Measurements from ENCODE around the gene RNF44.

Gene RNF44

DNA sequence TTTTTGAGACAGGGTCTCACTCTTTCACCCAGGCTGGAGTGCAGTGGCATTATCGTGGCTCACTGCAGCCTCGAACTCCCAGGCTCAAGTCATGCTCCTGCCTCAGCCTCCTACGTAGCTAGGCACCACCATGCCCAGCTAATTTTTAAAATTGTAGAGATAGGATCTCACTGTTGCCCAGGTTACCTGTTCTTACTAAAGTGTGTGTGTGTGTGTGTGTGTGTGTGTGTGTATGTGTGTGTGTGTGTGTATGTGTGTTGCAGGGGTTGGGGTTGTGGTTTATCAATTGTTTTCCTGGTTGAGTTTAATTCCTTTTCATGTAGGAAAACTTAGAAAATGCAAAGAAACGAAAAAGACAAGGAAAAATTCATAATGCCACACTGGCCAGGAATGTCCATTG is 21.8 kb downstream of the RNF44 start:
- no peak overlapping the region for H2AFZ ChIP-seq (ENCODE audit: low read depth, low read length)
- H3K27me3 ChIP-seq (ENCODE audit: insufficient read depth, low read length) = no peaks in the 10 kb centered on the region
- no peak overlapping the region for H3K4me3 ChIP-seq (ENCODE audit: low read length)
- no peaks in the 10 kb centered on the region for H3K4me1 ChIP-seq (ENCODE audit: insufficient read depth, low read length)
- H3K9me3 ChIP-seq (ENCODE audit: low read length) = no peaks in the 10 kb centered on the region
- H3K36me3 ChIP-seq (ENCODE audit: insufficient read depth, low read length) = no peaks in the 10 kb centered on the region

DNA sequence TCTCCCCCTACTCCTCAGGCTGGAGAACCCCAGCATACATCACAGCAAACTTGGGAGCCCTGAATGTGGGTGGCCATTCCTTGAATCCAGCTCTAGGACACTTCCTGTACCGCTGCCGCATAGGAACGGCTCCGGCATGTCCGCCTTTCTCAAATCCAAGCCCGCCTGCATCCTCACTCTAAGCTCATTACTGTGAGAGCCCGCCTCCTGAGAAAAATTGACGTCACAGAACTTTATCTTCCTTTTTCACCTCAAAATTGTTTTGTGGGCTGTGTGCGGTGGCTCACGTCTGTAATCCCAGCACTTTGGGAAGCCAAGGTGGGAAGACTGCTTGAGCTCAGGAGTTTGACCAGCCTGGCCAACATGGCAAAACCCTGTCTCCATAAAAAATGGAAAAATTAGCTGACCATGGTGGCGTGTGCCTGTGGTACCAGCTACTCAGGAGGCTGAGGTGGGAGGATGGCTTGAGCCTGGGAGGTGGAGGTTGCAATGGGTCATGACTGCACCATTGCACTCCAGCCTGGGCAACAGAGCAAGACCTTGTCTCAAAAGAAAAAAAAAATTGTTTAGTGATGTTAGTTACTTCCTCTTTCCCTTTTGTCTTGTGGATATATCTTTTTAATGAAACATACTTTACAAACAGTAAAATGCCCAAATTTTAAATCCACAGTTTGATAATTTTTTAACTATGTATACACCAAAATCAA is 22.8 kb downstream of the RNF44 start:
- H2AFZ ChIP-seq (ENCODE audit: low read depth, low read length) = no peak overlapping the region
- H3K4me3 ChIP-seq (ENCODE audit: low read length) = no peak overlapping the region
- H3K4me1 ChIP-seq (ENCODE audit: insufficient read depth, low read length) = no peaks in the 10 kb centered on the region
- H3K27me3 ChIP-seq (ENCODE audit: insufficient read depth, low read length) = no peaks in the 10 kb centered on the region
- no peaks in the 10 kb centered on the region for H3K9me3 ChIP-seq (ENCODE audit: low read length)
- peaks cover 6% of the 10 kb centered on the region for H3K36me3 ChIP-seq (ENCODE audit: insufficient read depth, low read length)

DNA sequence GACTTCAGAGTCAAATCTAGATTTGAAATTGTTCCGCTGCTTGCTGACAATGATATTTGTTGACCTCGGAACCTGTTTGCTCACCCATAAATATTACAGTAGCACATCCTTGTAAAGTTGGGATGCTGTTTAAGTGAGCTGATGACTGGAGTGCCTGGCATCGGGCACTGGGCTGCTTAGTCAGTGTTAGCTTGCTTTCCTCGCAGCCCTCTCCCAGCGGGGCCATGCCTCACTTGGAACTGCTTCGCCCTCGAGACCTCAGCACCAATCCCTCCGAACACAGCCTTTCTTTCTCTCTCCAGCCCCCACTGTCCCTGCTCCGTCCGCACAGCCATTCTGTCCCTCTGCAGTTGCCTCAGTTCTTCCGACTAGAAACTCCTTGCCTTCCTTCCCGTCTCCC is 23.4 kb downstream of the RNF44 start:
- Histone ChIP-seq H3K36me3 (ENCODE audit: insufficient read depth, low read length) (peaks cover 11% of the 10 kb centered on the region), H3K9me3 (ENCODE audit: low read length) (no peaks in the 10 kb centered on the region), H3K4me3 (ENCODE audit: low read length) (no peak overlapping the region), H3K27me3 (ENCODE audit: insufficient read depth, low read length) (no peaks in the 10 kb centered on the region), H3K4me1 (ENCODE audit: insufficient read depth, low read length) (no peaks in the 10 kb centered on the region), H2AFZ (ENCODE audit: low read depth, low read length) (no peak overlapping the region)

DNA sequence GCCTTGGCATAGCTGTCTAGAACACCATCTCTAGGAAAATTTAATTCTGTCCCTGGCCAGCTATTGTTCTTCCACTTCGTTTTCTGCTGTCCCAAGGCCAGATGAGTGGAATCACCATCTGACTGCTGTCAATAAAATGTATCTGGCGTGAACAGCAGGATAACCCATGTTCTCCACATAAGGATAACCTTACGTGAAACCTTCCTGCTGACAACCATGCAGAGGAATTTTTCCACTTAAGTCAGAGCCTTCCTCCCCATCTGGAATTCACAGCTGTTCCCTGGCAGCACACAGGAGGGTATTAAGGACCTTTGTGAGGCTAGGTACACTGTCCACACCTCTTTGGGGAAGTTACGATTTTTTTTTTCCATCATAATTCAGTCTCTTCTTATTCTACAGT is 28.6 kb downstream of the RNF44 start:
- Histone ChIP-seq H3K36me3 (ENCODE audit: insufficient read depth, low read length) (peaks cover 53% of the 10 kb centered on the region), H2AFZ (ENCODE audit: low read depth, low read length) (no peak overlapping the region)

DNA sequence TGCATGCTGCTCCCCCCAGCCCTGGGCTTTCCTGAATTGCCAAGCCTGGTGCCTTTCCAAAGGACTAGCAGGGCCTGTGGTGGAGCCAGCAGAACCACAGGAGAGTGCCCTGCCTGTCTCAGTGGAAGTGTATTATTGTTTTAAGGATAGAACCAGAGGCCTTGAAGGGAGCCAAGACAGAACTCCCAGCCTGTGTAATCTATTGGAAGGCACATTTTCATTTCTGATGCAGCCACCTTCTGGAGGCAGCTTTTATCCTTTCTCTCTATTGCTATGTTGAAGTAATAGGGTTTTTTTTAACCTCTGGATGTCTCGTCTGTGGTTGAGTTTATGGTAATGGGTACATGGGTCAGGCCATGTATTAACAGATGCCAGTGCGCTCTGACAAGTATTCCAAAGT is 29.3 kb downstream of the RNF44 start:
- no peak overlapping the region for H3K4me3 ChIP-seq (ENCODE audit: low read length)
- peaks cover 56% of the 10 kb centered on the region for H3K36me3 ChIP-seq (ENCODE audit: insufficient read depth, low read length)
- H3K27me3 ChIP-seq (ENCODE audit: insufficient read depth, low read length) = no peaks in the 10 kb centered on the region
- no peak overlapping the region for H2AFZ ChIP-seq (ENCODE audit: low read depth, low read length)
- H3K4me1 ChIP-seq (ENCODE audit: insufficient read depth, low read length) = peaks cover 3% of the 10 kb centered on the region
- peaks cover 2% of the 10 kb centered on the region for H3K9me3 ChIP-seq (ENCODE audit: low read length)

More for the DNA sequence above, 28.6 kb downstream of the RNF44 start:
- peaks cover 3% of the 10 kb centered on the region for H3K4me1 ChIP-seq (ENCODE audit: insufficient read depth, low read length)
- no peak overlapping the region for H3K4me3 ChIP-seq (ENCODE audit: low read length)
- H3K9me3 ChIP-seq (ENCODE audit: low read length) = peaks cover 2% of the 10 kb centered on the region
- H3K27me3 ChIP-seq (ENCODE audit: insufficient read depth, low read length) = no peaks in the 10 kb centered on the region

DNA sequence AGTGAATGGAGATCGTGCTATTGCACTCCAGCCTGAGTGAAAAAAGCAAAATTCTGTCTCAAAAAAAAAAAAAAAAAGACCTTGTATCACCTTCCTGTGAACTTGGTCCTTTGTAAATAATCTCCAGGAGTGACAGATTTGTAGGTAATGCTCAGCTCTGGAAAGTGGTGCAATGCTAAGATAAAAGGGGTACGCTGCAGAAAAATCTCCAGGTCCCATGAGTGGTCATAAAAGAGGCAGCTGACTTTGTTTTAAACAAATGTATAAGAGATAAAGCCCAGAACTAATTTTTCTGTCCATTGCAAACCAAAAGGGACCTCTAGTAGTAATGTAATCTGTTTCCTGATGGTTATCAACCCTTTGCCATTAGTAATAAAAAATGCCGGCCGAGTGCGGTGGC is 33.7 kb downstream of the RNF44 start:
- H2AFZ ChIP-seq (ENCODE audit: low read depth, low read length) = no peak overlapping the region
- H3K4me3 ChIP-seq (ENCODE audit: low read length) = no peak overlapping the region

DNA sequence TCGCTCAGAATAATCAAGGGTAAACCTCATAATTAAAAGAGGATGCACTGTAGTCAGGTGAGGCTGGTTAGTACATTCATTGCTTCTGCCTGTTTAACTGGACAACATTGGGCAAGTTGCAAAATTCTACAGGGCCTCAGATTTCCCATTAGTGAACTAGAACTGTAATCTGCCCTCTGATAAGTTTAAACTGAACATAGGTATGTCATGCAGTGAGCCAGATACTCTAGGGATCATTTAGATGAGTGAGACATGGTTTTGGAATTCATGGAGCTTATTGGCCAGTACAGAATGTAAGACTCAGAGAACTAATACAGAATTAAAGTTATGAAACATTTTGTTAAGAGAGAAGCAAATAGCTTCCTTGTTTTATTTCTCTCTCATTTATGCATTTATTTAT is 35.9 kb downstream of the RNF44 start:
- H3K4me3 ChIP-seq (ENCODE audit: low read length) = no peak overlapping the region
- no peaks in the 10 kb centered on the region for H3K4me1 ChIP-seq (ENCODE audit: insufficient read depth, low read length)
- peaks cover 70% of the 10 kb centered on the region for H3K36me3 ChIP-seq (ENCODE audit: insufficient read depth, low read length)
- H2AFZ ChIP-seq (ENCODE audit: low read depth, low read length) = no peak overlapping the region
- H3K27me3 ChIP-seq (ENCODE audit: insufficient read depth, low read length) = no peaks in the 10 kb centered on the region
- peaks cover 2% of the 10 kb centered on the region for H3K9me3 ChIP-seq (ENCODE audit: low read length)

More for the DNA sequence above, 33.7 kb downstream of the RNF44 start:
- Histone ChIP-seq H3K36me3 (ENCODE audit: insufficient read depth, low read length) (peaks cover 75% of the 10 kb centered on the region), H3K9me3 (ENCODE audit: low read length) (peaks cover 2% of the 10 kb centered on the region), H3K27me3 (ENCODE audit: insufficient read depth, low read length) (no peaks in the 10 kb centered on the region), H3K4me1 (ENCODE audit: insufficient read depth, low read length) (peaks cover 3% of the 10 kb centered on the region)

DNA sequence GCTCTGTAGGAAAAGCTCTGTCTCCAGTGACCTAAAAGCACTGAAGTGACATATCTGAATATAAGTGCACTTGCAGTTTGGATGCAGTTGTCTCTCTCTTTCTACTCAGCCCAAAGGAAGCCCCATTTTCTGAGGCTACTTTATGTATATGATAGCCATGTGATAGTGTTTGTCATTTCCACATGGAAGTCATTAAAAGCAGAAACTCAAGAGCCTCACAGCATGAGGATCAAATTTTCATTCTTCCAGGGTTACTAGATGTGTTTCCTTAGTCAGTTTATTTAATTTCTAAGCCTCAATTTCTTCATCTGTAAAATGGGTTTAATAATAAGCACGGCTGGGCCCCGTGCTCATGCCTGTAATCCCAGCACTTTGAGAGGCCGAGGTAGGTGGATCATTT is 36.7 kb downstream of the RNF44 start:
- Histone ChIP-seq H3K27me3 (ENCODE audit: insufficient read depth, low read length) (no peaks in the 10 kb centered on the region), H3K9me3 (ENCODE audit: low read length) (peaks cover 2% of the 10 kb centered on the region), H3K4me1 (ENCODE audit: insufficient read depth, low read length) (no peaks in the 10 kb centered on the region), H3K4me3 (ENCODE audit: low read length) (no peak overlapping the region), H3K36me3 (ENCODE audit: insufficient read depth, low read length) (peaks cover 75% of the 10 kb centered on the region), H2AFZ (ENCODE audit: low read depth, low read length) (no peak overlapping the region)

DNA sequence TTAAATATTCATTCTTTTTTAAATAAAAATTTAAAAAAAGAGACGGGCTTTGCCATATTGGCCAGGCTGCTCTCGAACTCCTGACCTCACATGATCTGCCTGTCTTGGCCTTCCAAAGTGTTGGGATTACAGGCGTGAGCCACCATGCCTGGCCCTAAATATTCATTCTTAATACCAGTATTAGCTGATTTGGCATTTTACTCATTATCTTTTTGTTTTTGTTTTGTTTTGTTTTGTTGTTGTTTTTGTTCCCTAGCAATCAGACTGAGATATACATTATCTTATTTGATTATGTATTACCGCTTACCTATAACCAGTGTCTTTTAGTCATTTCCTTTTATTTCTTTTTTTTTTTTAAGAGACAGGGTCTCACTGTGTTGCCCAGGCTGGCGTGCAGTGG is 37.9 kb downstream of the RNF44 start:
- Histone ChIP-seq H3K9me3 (ENCODE audit: low read length) (no peaks in the 10 kb centered on the region), H2AFZ (ENCODE audit: low read depth, low read length) (no peak overlapping the region), H3K36me3 (ENCODE audit: insufficient read depth, low read length) (peaks cover 76% of the 10 kb centered on the region), H3K4me3 (ENCODE audit: low read length) (no peak overlapping the region), H3K27me3 (ENCODE audit: insufficient read depth, low read length) (no peaks in the 10 kb centered on the region), H3K4me1 (ENCODE audit: insufficient read depth, low read length) (no peaks in the 10 kb centered on the region)

DNA sequence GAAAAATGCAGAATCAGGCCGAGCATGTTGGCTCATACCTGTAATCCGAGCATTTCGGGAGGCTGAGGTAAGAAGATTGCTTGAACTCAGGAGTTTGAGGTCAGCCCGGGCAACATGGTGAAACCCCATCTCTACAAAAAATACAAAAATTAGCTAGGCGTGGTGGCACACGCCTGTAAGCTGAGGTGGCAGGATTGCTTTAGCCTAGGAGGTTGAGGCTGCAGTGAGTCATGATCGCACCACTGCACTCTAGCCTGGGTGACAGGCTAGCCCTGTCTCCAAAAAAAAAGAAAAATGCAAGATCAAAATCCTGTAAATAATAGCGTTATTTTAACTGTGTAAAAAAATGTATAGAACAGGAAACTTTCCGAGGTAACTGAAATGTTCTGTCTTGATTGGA is 39.4 kb downstream of the RNF44 start:
- Histone ChIP-seq H3K27me3 (ENCODE audit: insufficient read depth, low read length) (no peaks in the 10 kb centered on the region), H2AFZ (ENCODE audit: low read depth, low read length) (no peak overlapping the region), H3K36me3 (ENCODE audit: insufficient read depth, low read length) (peaks cover 80% of the 10 kb centered on the region), H3K4me1 (ENCODE audit: insufficient read depth, low read length) (no peaks in the 10 kb centered on the region), H3K4me3 (ENCODE audit: low read length) (no peak overlapping the region), H3K9me3 (ENCODE audit: low read length) (no peaks in the 10 kb centered on the region)

DNA sequence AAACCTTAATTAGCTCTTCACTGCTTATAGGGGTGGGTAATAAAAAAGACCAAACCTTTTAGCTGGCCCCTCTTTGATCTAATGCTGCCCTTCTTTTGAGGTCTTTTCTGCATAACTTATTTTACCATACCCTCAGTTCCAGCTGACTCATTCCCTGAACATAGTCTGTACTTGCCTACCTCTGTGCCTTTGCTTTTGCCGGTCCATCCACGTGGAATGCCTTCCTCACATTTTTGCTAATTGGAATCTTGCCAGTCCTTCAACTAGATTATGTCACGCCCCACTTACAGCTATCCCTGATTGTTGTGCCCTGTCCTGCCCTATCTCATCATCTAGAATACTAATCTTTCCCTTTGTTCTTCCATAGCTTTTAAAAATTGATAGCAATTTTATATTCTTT is 44.8 kb downstream of the RNF44 start:
- no peaks in the 10 kb centered on the region for H3K27me3 ChIP-seq (ENCODE audit: insufficient read depth, low read length)
- no peak overlapping the region for H3K4me3 ChIP-seq (ENCODE audit: low read length)
- no peak overlapping the region for H2AFZ ChIP-seq (ENCODE audit: low read depth, low read length)
- no peaks in the 10 kb centered on the region for H3K4me1 ChIP-seq (ENCODE audit: insufficient read depth, low read length)
- H3K9me3 ChIP-seq (ENCODE audit: low read length) = no peaks in the 10 kb centered on the region
- peaks cover 83% of the 10 kb centered on the region for H3K36me3 ChIP-seq (ENCODE audit: insufficient read depth, low read length)

DNA sequence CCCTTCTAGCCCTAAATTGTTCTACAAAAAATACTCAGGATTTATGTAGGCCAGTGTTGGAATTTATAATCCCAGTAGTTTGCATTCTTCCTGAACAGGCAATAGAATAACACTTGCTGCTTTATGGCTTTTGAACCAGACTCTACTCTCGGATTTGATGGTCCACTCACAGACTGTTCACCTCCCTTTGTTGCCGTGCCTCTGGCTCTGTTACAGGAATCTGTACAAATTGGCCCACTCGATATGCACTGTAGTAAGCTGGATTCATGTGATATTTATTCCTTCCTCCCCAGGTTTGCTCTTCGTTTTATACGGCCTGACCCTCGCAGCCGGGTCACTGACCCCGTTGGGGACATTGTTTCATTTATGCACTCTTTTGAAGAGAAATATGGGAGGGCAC is 45.3 kb downstream of the RNF44 start:
- Histone ChIP-seq H3K9me3 (ENCODE audit: low read length) (no peaks in the 10 kb centered on the region), H3K4me1 (ENCODE audit: insufficient read depth, low read length) (no peaks in the 10 kb centered on the region), H2AFZ (ENCODE audit: low read depth, low read length) (no peak overlapping the region), H3K27me3 (ENCODE audit: insufficient read depth, low read length) (no peaks in the 10 kb centered on the region), H3K36me3 (ENCODE audit: insufficient read depth, low read length) (peaks cover 84% of the 10 kb centered on the region), H3K4me3 (ENCODE audit: low read length) (no peak overlapping the region)

DNA sequence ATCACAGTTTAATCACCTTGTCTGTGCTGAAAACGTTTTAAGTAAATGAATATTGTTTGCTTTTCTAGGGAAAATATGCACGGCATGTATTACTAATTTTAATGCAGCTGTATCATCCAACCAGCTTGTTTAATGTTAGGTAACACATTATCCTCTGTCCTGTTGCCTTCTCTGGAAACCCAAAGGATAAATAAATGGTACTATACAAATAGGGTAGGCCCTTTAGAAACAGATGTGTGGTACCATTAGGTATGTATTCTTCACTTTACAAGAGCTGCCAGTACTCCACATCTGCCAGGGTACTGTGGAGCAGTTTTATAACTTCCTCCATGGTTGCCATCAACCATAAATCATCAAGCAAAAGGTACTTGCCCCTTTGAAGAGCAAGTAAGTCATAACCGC is 46.1 kb downstream of the RNF44 start:
- H3K4me3 ChIP-seq (ENCODE audit: low read length) = no peak overlapping the region
- no peaks in the 10 kb centered on the region for H3K9me3 ChIP-seq (ENCODE audit: low read length)
- no peaks in the 10 kb centered on the region for H3K27me3 ChIP-seq (ENCODE audit: insufficient read depth, low read length)
- H3K36me3 ChIP-seq (ENCODE audit: insufficient read depth, low read length) = peaks cover 85% of the 10 kb centered on the region
- H2AFZ ChIP-seq (ENCODE audit: low read depth, low read length) = no peak overlapping the region
- no peaks in the 10 kb centered on the region for H3K4me1 ChIP-seq (ENCODE audit: insufficient read depth, low read length)

DNA sequence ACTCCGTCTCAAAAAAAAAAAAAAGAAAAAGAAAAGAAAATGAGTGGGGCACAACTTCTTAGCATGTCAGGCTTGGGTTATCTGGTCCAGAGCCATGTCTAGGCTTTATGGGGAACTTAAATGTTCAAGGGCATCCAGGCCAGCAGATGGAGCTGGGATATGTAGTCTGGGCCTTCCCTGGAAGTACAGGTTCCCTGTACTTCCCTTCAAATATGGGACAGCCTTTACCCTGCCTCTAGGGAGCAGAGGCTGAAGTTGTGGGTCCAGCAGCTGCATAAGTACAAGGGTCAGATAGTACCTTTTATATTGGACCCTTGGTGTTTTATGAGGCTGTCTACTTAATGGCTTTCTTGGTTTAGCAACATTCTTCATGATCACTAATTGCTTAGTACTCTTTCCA is 46.9 kb downstream of the RNF44 start:
- no peaks in the 10 kb centered on the region for H3K4me1 ChIP-seq (ENCODE audit: insufficient read depth, low read length)
- no peak overlapping the region for H3K4me3 ChIP-seq (ENCODE audit: low read length)
- H3K36me3 ChIP-seq (ENCODE audit: insufficient read depth, low read length) = peaks cover 84% of the 10 kb centered on the region
- H3K9me3 ChIP-seq (ENCODE audit: low read length) = no peaks in the 10 kb centered on the region
- no peak overlapping the region for H2AFZ ChIP-seq (ENCODE audit: low read depth, low read length)
- no peaks in the 10 kb centered on the region for H3K27me3 ChIP-seq (ENCODE audit: insufficient read depth, low read length)
